ENCODE measurements around the gene MRPL39.

- no peak for TF ChIP-seq CTCF (IDR thresholded peaks at IDR 0.05; ENCODE audit: low read depth, low read length, poor library complexity, severe bottlenecking)
- no peak for TF ChIP-seq EZH2phosphoT487 (IDR thresholded peaks at IDR 0.05; ENCODE audit: borderline replicate concordance, low read length)
Measured at GRCh38 chr21:25563361-25564116, 43.7 kb downstream of the MRPL39 start.
